Activated naive CD4-positive, alpha-beta T cell treated with anti-CD3 and anti-CD28 coated beads for 36 hours (primary cell): ENCODE measurements around the gene POGLUT3. TPM values are rescaled to one million over a fixed set of nuclear protein-coding genes. Genes with fewer than 3 reads are reported as not detected.

Experiments
- CTCF ChIA-PET: fragments of 350-600 bp; sonication (Branson Sonifier 250); formaldehyde crosslinking; loops from one replicate; lab custom pipeline; 2021; ENCODE audit warnings: antibody characterized with exemption; lab: Charles Lee
- DNase-seq: peaks from one replicate; pipeline ENCODE4 v3.0.0-alpha.2; 2020
- H3K27ac Mint-ChIP-seq: one replicate; pipeline ENCODE4 v1.8.0; 2021; ENCODE audit warnings: mild to moderate bottlenecking, mixed read lengths
- H3K27me3 Mint-ChIP-seq: one replicate; pipeline ENCODE4 v1.8.0; 2021; ENCODE audit warnings: low read depth, mixed read lengths
- H3K36me3 Mint-ChIP-seq: one replicate; pipeline ENCODE4 v1.8.0; 2021; ENCODE audit warnings: low read depth, mixed read lengths
- H3K4me1 Mint-ChIP-seq: one replicate; pipeline ENCODE4 v1.8.0; 2021; ENCODE audit warnings: low read depth, mixed read lengths
- H3K4me3 Mint-ChIP-seq: one replicate; pipeline ENCODE4 v1.8.0; 2021; ENCODE audit warnings: mild to moderate bottlenecking, moderate library complexity, mixed read lengths
- H3K9me3 Mint-ChIP-seq: one replicate; pipeline ENCODE4 v1.8.0; 2021; ENCODE audit warnings: mixed read lengths
- intact Hi-C: fragments of 100-400 bp; cut with micrococcal nuclease; formaldehyde crosslinking; loops from one replicate; pipeline ENCODE4 v1.15.1; 2023
- total RNA-seq, 2 experiments: library from RNA; stranded (reverse); gene quantifications; one replicate each; pipeline ENCODE4 v1.2.3, GENCODE V29; 2021

The POGLUT3 gene, protein sequence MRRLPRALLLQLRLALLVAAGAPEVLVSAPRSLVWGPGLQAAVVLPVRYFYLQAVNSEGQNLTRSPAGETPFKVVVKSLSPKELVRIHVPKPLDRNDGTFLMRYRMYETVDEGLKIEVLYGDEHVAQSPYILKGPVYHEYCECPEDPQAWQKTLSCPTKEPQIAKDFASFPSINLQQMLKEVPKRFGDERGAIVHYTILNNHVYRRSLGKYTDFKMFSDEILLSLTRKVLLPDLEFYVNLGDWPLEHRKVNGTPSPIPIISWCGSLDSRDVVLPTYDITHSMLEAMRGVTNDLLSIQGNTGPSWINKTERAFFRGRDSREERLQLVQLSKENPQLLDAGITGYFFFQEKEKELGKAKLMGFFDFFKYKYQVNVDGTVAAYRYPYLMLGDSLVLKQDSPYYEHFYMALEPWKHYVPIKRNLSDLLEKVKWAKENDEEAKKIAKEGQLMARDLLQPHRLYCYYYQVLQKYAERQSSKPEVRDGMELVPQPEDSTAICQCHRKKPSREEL
- total RNA-seq: 1 to 10 TPM; 8.9 to 9.7 TPM

DNA sequence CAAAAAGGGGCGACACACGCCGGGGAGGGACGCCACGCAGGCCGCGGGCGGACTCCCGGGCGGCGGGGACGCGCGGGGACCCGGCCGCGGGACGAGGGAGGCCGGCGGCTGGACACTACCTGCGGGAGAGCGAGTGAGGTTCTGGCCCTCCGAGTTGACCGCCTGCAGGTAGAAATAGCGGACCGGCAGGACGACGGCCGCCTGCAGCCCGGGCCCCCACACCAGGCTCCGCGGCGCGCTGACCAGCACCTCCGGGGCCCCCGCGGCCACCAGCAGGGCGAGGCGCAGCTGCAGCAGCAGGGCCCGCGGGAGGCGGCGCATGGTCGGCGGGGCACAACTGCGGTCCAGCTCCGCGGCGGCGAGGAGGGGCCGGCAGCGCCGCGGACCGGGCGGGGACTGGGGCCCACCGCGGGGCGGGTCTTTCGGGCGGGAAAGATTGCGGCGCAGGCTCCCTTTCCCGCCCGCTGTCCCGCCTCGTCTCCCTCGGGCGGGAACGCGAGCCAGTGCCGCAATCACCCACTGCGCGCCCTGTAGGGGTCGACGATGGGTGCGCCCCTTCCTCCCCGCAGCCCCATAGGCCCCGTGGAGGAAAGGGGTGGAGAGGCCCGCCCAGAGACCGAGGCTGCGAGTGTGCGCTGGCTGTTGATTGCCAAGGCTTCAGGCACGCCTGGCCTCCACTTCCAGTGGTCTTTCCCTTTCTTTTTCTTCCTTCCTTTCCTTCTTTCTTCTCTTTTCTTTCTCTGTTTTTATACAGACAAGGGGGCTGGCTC lies at the start of gene POGLUT3:
POGLUT3 (minus strand) TSS at position 339 of the 770 bp plus-strand sequence; CDS start at position 321, 18 bp downstream.
- CTCF ChIA-PET: interaction anchor here (0.5 kb wide), 1 partner anchor 170 kb away, joined by 5 read pairs; no protein-coding TSS in a partner anchor
- DNase-seq: peak; percentile 52

DNA sequence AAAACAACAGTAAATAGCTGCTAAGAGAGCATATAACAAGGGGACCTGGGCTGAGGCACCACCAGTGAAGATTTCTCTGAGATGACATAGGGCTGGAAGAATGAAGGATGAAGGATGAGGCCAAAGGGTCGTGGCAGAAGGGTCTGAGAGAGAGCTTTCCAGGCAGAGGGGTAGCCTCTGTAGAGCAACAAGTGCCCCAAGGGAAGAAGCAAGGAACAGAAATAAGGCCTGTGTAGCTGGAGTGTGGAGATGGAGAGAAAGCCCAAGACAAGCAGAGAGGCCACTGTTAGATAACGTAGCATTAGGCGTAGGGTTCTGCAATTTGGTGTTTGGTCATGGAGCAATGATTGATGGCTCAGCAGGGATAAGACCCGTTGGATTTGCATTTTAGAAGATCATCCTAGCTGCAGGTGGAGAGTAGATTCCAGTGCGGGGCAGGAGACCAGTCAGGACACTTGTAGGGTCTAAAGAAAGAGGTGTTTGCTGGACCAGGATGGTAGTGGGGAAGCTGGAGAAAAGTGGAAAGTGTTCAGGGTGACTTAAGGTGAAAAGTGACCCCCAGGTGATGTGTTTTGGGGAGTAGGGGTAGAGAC lies 47.8 kb upstream of the POGLUT3 start:
- CTCF ChIA-PET: interaction anchor here (0.6 to 1.3 kb wide), 2 partner anchors 16 to 1002 kb away, joined by 3 to 6 read pairs; no protein-coding TSS in a partner anchor
- DNase-seq: no peak
- Mint-ChIP-seq H3K27ac (no peak overlapping the region), H3K4me3 (no peak overlapping the region), H3K9me3 (no peaks in the 10 kb centered on the region), H3K36me3 (no peaks in the 10 kb centered on the region), H3K27me3 (no peaks in the 10 kb centered on the region), H3K4me1 (no peaks in the 10 kb centered on the region)
- intact Hi-C loops: no loop called here

More for the DNA sequence above, at the start of gene POGLUT3:
- intact Hi-C loops: loop anchor here (5.0 to 10.0 kb wide), 3 partner anchors 483 to 1043 kb away; partner anchors contain the start of gene CWF19L2
- H3K9me3 Mint-ChIP-seq: no peaks in the 10 kb centered on the region
- H3K27me3 Mint-ChIP-seq: no peaks in the 10 kb centered on the region
- H3K27ac Mint-ChIP-seq: peak within 1 kb of the TSS; percentile 92
- H3K4me1 Mint-ChIP-seq: peaks cover 16% of the 10 kb centered on the region
- no peaks in the 10 kb centered on the region for H3K36me3 Mint-ChIP-seq
- H3K4me3 Mint-ChIP-seq: peak within 1 kb of the TSS; percentile 85

- CTCF ChIA-PET: interaction anchor here (0.6 kb wide), 1 partner anchor 69 kb away, joined by 3 read pairs; no protein-coding TSS in a partner anchor
- intact Hi-C loops: no loop called here
- no peaks in the 10 kb centered on the region for H3K27me3 Mint-ChIP-seq
Observed at GRCh38 chr11:108543316-108543964, 45.3 kb upstream of the POGLUT3 start.

GRCh38 chr11:108541531-108541930 lies 43.3 kb upstream of the POGLUT3 start:
- Mint-ChIP-seq H3K4me3 (no peak overlapping the region), H3K27ac (no peak overlapping the region), H3K36me3 (no peaks in the 10 kb centered on the region), H3K4me1 (no peaks in the 10 kb centered on the region), H3K9me3 (no peaks in the 10 kb centered on the region), H3K27me3 (no peaks in the 10 kb centered on the region)
- no peak for DNase-seq
- CTCF ChIA-PET: no interaction called here
- intact Hi-C loops: no loop called here

More at GRCh38 chr11:108543316-108543964, 45.3 kb upstream of the POGLUT3 start:
- Mint-ChIP-seq H3K4me1 (no peaks in the 10 kb centered on the region), H3K27ac (no peak overlapping the region), H3K36me3 (no peaks in the 10 kb centered on the region), H3K9me3 (no peaks in the 10 kb centered on the region), H3K4me3 (no peak overlapping the region)
- DNase-seq: no peak

GRCh38 chr11:108538502-108538901 lies 40.3 kb upstream of the POGLUT3 start:
- no peak for DNase-seq
- no peaks in the 10 kb centered on the region for H3K36me3 Mint-ChIP-seq
- H3K4me1 Mint-ChIP-seq: no peaks in the 10 kb centered on the region
- H3K27ac Mint-ChIP-seq: no peak overlapping the region
- no peak overlapping the region for H3K4me3 Mint-ChIP-seq
- H3K27me3 Mint-ChIP-seq: no peaks in the 10 kb centered on the region
- CTCF ChIA-PET: no interaction called here
- intact Hi-C loops: no loop called here
- no peaks in the 10 kb centered on the region for H3K9me3 Mint-ChIP-seq

DNA sequence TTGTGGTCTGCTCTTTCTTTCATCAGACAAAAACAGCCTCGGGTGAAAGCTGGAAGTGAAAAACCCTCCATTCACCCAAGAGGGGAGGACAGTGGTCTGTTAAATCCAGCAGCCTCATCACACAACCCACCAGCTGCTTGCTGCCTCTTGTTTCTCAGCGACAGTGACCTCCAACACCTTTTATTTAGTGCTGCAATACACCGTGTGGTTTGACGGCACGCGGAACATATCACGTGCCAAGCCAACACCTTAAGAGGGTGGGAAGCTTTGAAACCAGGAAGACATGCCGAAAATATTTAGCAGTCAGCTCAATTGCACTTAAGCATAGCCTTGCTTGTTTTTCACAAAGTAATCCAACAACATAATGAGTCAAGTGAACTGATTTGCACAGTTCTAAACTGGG lies 39.8 kb upstream of the POGLUT3 start:
- H3K9me3 Mint-ChIP-seq: no peaks in the 10 kb centered on the region
- CTCF ChIA-PET: interaction anchor here (1.0 kb wide), 1 partner anchor 13 kb away, joined by 3 read pairs; no protein-coding TSS in a partner anchor
- no peak overlapping the region for H3K27ac Mint-ChIP-seq
- no peaks in the 10 kb centered on the region for H3K4me1 Mint-ChIP-seq
- no peaks in the 10 kb centered on the region for H3K36me3 Mint-ChIP-seq
- H3K27me3 Mint-ChIP-seq: no peaks in the 10 kb centered on the region
- intact Hi-C loops: no loop called here
- DNase-seq: peak; percentile 10
- no peak overlapping the region for H3K4me3 Mint-ChIP-seq

DNA sequence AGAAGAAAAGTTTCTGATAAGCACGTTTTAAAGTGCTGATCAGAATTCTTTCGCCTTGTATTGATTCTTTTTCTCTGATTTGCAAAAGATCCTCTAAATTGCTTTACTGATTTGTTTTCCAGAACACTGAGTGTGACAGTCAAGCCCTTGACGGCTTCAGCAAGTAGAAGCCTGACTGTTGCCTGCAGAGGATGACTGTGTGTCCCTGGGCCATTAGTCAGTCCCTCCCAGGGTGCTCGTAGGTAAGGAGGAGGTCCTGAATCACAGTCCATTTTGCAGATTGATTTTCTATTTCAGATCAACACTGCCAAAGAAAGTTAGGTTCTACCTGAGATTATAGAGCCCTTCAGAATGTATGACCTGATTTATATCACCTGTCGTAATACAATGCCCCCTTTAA lies 38.6 kb upstream of the POGLUT3 start:
- Mint-ChIP-seq H3K36me3 (no peaks in the 10 kb centered on the region), H3K27ac (no peak overlapping the region)
- CTCF ChIA-PET: interaction anchor here (1.0 kb wide), 1 partner anchor 11 kb away, joined by 3 read pairs; no protein-coding TSS in a partner anchor

GRCh38 chr11:108535384-108535955 lies 37.3 kb upstream of the POGLUT3 start:
- CTCF ChIA-PET: no interaction called here
- intact Hi-C loops: no loop called here
- Mint-ChIP-seq H3K27ac (no peak overlapping the region), H3K27me3 (no peaks in the 10 kb centered on the region), H3K4me1 (no peaks in the 10 kb centered on the region), H3K9me3 (no peaks in the 10 kb centered on the region), H3K36me3 (no peaks in the 10 kb centered on the region), H3K4me3 (no peak overlapping the region)
- no peak for DNase-seq

More for the DNA sequence above, 38.6 kb upstream of the POGLUT3 start:
- Mint-ChIP-seq H3K4me3 (no peak overlapping the region), H3K27me3 (no peaks in the 10 kb centered on the region), H3K4me1 (no peaks in the 10 kb centered on the region), H3K9me3 (no peaks in the 10 kb centered on the region)
- intact Hi-C loops: no loop called here
- no peak for DNase-seq

- Mint-ChIP-seq H3K36me3 (no peaks in the 10 kb centered on the region), H3K4me3 (no peak overlapping the region), H3K4me1 (no peaks in the 10 kb centered on the region), H3K27ac (no peak overlapping the region), H3K9me3 (no peaks in the 10 kb centered on the region), H3K27me3 (no peaks in the 10 kb centered on the region)
- no peak for DNase-seq
- intact Hi-C loops: no loop called here
- CTCF ChIA-PET: interaction anchor here (0.5 kb wide), 1 partner anchor 416 kb away, joined by 4 read pairs; no protein-coding TSS in a partner anchor
Observed at GRCh38 chr11:108534274-108534882, 36.2 kb upstream of the POGLUT3 start.

DNA sequence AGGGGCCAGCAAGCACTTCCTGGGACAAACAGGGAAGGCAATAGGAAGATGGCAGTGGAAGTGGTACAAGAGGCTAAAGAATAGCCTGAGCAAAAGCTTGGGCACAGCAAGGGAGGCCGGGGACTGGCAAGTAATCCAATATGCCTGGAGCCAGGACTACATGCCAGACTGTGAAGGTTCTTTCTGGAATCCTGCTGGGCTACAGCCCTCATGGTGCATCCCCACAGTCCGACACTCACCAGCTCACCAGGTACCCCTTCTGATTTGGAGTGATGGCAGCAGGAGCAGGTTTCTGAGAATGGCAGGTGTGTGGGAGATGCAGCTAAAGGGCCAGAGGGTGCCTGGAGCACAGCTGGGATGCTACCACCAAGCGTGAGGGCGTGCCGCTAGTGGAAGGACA lies 32.2 kb upstream of the POGLUT3 start:
- H3K27ac Mint-ChIP-seq: no peak overlapping the region
- no peak overlapping the region for H3K4me3 Mint-ChIP-seq
- CTCF ChIA-PET: interaction anchor here (1.1 kb wide), 1 partner anchor 15 kb away, joined by 6 read pairs; no protein-coding TSS in a partner anchor
- H3K36me3 Mint-ChIP-seq: no peaks in the 10 kb centered on the region
- H3K27me3 Mint-ChIP-seq: no peaks in the 10 kb centered on the region
- intact Hi-C loops: no loop called here
- DNase-seq: no peak
- no peaks in the 10 kb centered on the region for H3K9me3 Mint-ChIP-seq
- no peaks in the 10 kb centered on the region for H3K4me1 Mint-ChIP-seq

DNA sequence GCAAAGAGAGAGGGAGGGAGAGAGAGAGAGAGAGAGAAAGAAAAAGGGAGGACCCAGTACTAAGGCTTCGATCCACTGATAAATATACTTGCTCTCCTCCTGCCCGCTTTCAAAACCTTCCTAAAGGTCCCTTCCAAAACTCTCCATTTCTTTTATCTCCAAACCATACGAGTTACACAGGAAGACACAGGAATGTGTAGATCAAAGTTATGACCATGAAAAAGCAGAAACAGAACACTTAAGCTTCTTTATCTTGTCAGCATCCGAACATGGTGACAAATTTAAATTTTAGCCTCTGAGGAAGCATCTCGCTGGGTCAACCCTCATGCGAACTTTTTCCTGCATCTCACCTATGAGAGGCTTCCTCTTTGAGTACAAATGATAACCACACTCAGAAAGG lies 29.2 kb upstream of the POGLUT3 start:
- peaks cover 1% of the 10 kb centered on the region for H3K36me3 Mint-ChIP-seq
- no peak overlapping the region for H3K27ac Mint-ChIP-seq
- H3K27me3 Mint-ChIP-seq: no peaks in the 10 kb centered on the region
- intact Hi-C loops: no loop called here
- H3K4me3 Mint-ChIP-seq: no peak overlapping the region
- no peaks in the 10 kb centered on the region for H3K4me1 Mint-ChIP-seq
- no peak for DNase-seq
- CTCF ChIA-PET: no interaction called here
- H3K9me3 Mint-ChIP-seq: peaks cover 2% of the 10 kb centered on the region
